GM12892 (cell line): ENCODE measurements around the gene PCDHA3.

ENCODE experiments used
- POLR2A ChIP-seq: IDR thresholded peaks from 2 replicates; pipeline ENCODE4 v1.6.1; 2011; ENCODE audit warnings: low read depth, low read length, control low read depth
- POLR2AphosphoS5 ChIP-seq: IDR thresholded peaks from 2 replicates; pipeline ENCODE4 v1.6.1; 2011; ENCODE audit warnings: low read depth, low read length, control low read depth

- TF ChIP-seq POLR2AphosphoS5 (no peak), POLR2A (no peak)
These were observed 40.4 kb downstream of the PCDHA3 start, which contains the start of gene PCDHA8 for GRCh38 chr5:140840978-140841962.
